NCI-H1436 (cell line): ENCODE data around the gene DLG1.
A peak's percentile ranks its signal among the peaks of the same experiment; 100 is the strongest.
"Not testable (repeated sequence)": the region's sequence is repeated elsewhere in the genome, so short reads cannot be mapped to it uniquely, and the experiment has no call there.

Experiments used
- DNase-seq: peaks from one replicate; lab custom pipeline; 2025; lab: John Stamatoyannopoulos, UW

DLG1 gene

GRCh38 chr3:197211698-197212097, 86.7 kb downstream of the DLG1 start:
- DNase-seq, result not testable (repeated sequence)

GRCh38 chr3:197209366-197210260, 88.8 kb downstream of the DLG1 start:
- DNase-seq, result no peak

- no peak for DNase-seq
These were observed 91.5 kb downstream of the DLG1 start for GRCh38 chr3:197206913-197207312.

GRCh38 chr3:197205675-197206074, 92.7 kb downstream of the DLG1 start:
- no peak for DNase-seq

- DNase-seq, result no peak
These were observed 93.1 kb downstream of the DLG1 start for GRCh38 chr3:197205265-197205664.

- DNase-seq, result no peak
These were observed 93.7 kb downstream of the DLG1 start for GRCh38 chr3:197204736-197205135.

GRCh38 chr3:197203714-197204146, 94.7 kb downstream of the DLG1 start:
- DNase-seq, result no peak

GRCh38 chr3:197202694-197203093, 95.7 kb downstream of the DLG1 start:
- DNase-seq, result no peak

GRCh38 chr3:197201791-197202452, 96.5 kb downstream of the DLG1 start:
- DNase-seq, result no peak

GRCh38 chr3:197200856-197201255, 97.6 kb downstream of the DLG1 start:
- DNase-seq, result not testable (repeated sequence)

GRCh38 chr3:197197334-197197733, 101.1 kb downstream of the DLG1 start:
- DNase-seq, result no peak

GRCh38 chr3:197196192-197196591, 102.2 kb downstream of the DLG1 start:
- no peak for DNase-seq

- no peak for DNase-seq
These were observed 103.1 kb downstream of the DLG1 start for GRCh38 chr3:197195326-197195725.

GRCh38 chr3:197193759-197194158, 104.7 kb downstream of the DLG1 start:
- not testable (repeated sequence) for DNase-seq

GRCh38 chr3:197191897-197192296, 106.5 kb downstream of the DLG1 start:
- no peak for DNase-seq

GRCh38 chr3:197189623-197190022, 108.8 kb downstream of the DLG1 start:
- DNase-seq, result no peak

GRCh38 chr3:197188963-197189362, 109.4 kb downstream of the DLG1 start:
- DNase-seq, result no peak

- peak; percentile 81 for DNase-seq
These were observed 111.4 kb downstream of the DLG1 start for GRCh38 chr3:197186887-197187588.

GRCh38 chr3:197183582-197183981, 114.8 kb downstream of the DLG1 start:
- DNase-seq, result peak; percentile 50

GRCh38 chr3:197181741-197182140, 116.7 kb downstream of the DLG1 start:
- DNase-seq, result no peak

GRCh38 chr3:197178998-197179397, 119.4 kb downstream of the DLG1 start:
- DNase-seq, result no peak

- DNase-seq, result no peak
These were observed 122.9 kb downstream of the DLG1 start for GRCh38 chr3:197175503-197175902.

- no peak for DNase-seq
These were observed 123.5 kb downstream of the DLG1 start for GRCh38 chr3:197174927-197175326.
